SK-N-SH (cell line): ENCODE measurements around the gene PITHD1. TPM values are rescaled to one million over a fixed set of nuclear protein-coding genes. Genes with fewer than 3 reads are reported as not detected.
A peak's percentile ranks its signal among the peaks of the same experiment; 100 is the strongest.

ENCODE experiments used
- CTCF ChIA-PET: fragments of 300-600, 350-600 bp; formaldehyde crosslinking; extraction: SDS; loops from one replicate; lab custom pipeline; 2021; lab: Yijun Ruan, JAX
- POLR2A ChIA-PET: fragments of 350-600 bp; sonication (Branson Sonifier 250); formaldehyde crosslinking; extraction: SDS; loops from one replicate; lab custom pipeline; 2020; ENCODE audit warnings: antibody characterized with exemption, inconsistent platforms; lab: Yijun Ruan, JAX
- DNase-seq: peaks from one replicate; pipeline ENCODE4 v3.0.0; 2012
- H2AFZ ChIP-seq: fragments of 200-600 bp; sonication (generic); 2 replicates; pipeline ENCODE4 v1.8.1; 2016; ENCODE audit warnings: antibody characterized with exemption, mild to moderate bottlenecking, low read depth
- H3F3A ChIP-seq: fragments of 200-600 bp; sonication (generic); replicated peaks from 2 replicates; pipeline ENCODE3; 2016; ENCODE audit warnings: antibody characterized with exemption, mild to moderate bottlenecking; ENCODE audit not compliant: insufficient read depth
- H3K27ac ChIP-seq, 2 experiments: fragments of 200-500 bp in 1 of 2; fragments of 200-600 bp in 1 of 2; sonication (Bioruptor generic) in 1 of 2; sonication (generic), shearing (Covaris generic) in 1 of 2; 2 replicates each; pipeline versions ENCODE4 v1.5.1 to v1.6.1; 2014 to 2016; ENCODE audit warnings: low read depth in 2 of 2, inconsistent platforms in 1 of 2, low read length in 1 of 2, mild to moderate bottlenecking in 1 of 2, mixed read lengths in 1 of 2
- H3K27me3 ChIP-seq: fragments of 200-600 bp; sonication (generic), shearing (Covaris generic); 2 replicates; pipeline ENCODE4 v1.6.1; 2016; ENCODE audit warnings: mixed run types; ENCODE audit not compliant: insufficient read depth
- H3K36me3 ChIP-seq, 2 experiments: fragments of 200-500 bp in 1 of 2; fragments of 200-600 bp in 1 of 2; sonication (Bioruptor generic) in 1 of 2; sonication (generic) in 1 of 2; replicated peaks in 1 of 2; 2 replicates each; pipeline versions ENCODE3 to v1.5.1; 2014 to 2016; ENCODE audit warnings: low read length in 1 of 2, mild to moderate bottlenecking in 1 of 2; ENCODE audit not compliant: insufficient read depth in 2 of 2, control insufficient read depth in 1 of 2
- H3K4me1 ChIP-seq, 2 experiments: fragments of 200-500 bp in 1 of 2; fragments of 200-600 bp in 1 of 2; sonication (Bioruptor generic) in 1 of 2; sonication (generic), shearing (Covaris generic) in 1 of 2; 2 replicates each; pipeline versions ENCODE4 v1.5.1 to v1.6.1; 2014 to 2016; ENCODE audit warnings: low read depth in 1 of 2, low read length in 1 of 2, mixed run types in 1 of 2; ENCODE audit not compliant: insufficient read depth in 2 of 2, control insufficient read depth in 1 of 2
- H3K4me2 ChIP-seq: fragments of 200-600 bp; sonication (generic), shearing (Covaris generic); 2 replicates; pipeline ENCODE4 v1.6.1; 2017; ENCODE audit warnings: mixed run types
- H3K4me3 ChIP-seq, 2 experiments: fragments of 200-500 bp in 1 of 2; fragments of 200-600 bp in 1 of 2; sonication (Bioruptor generic) in 1 of 2; sonication (generic), shearing (Covaris generic) in 1 of 2; 2 replicates each; pipeline versions ENCODE4 v1.5.1 to v1.8.1; 2014 to 2016; ENCODE audit warnings: low read depth in 2 of 2, inconsistent platforms in 1 of 2, low read length in 1 of 2, mild to moderate bottlenecking in 1 of 2, mixed read lengths in 1 of 2, moderate library complexity in 1 of 2
- H3K79me2 ChIP-seq: fragments of 200-600 bp; sonication (generic); 2 replicates; pipeline ENCODE4 v1.8.1; 2017; ENCODE audit warnings: mild to moderate bottlenecking; ENCODE audit not compliant: insufficient read depth
- H3K9ac ChIP-seq: fragments of 200-600 bp; sonication (generic); 2 replicates; pipeline ENCODE4 v1.6.1; 2017; ENCODE audit warnings: mixed run types
- H3K9me2 ChIP-seq: fragments of 200-600 bp; sonication (generic); 2 replicates; pipeline ENCODE4 v1.6.1; 2017; ENCODE audit warnings: mixed run types
- H3K9me3 ChIP-seq: fragments of 200-600 bp; sonication (generic); 2 replicates; pipeline ENCODE4 v1.6.1; 2017; ENCODE audit warnings: mixed run types, mild to moderate bottlenecking, moderate library complexity
- H4K20me1 ChIP-seq: fragments of 200-600 bp; sonication (generic); 2 replicates; pipeline ENCODE4 v1.6.1; 2017; ENCODE audit warnings: mild to moderate bottlenecking, mixed run types; ENCODE audit not compliant: insufficient read depth
- CHD2 ChIP-seq: fragments of 150-350 bp; IDR thresholded peaks from 2 replicates; pipeline ENCODE4 v1.6.1; 2018; ENCODE audit warnings: low read length; ENCODE audit not compliant: partially characterized antibody
- CTCF ChIP-seq: fragments of 200-600 bp; sonication (generic); IDR thresholded peaks from 2 replicates; pipeline ENCODE4 v1.6.1; 2017; ENCODE audit warnings: antibody characterized with exemption, mild to moderate bottlenecking, moderate library complexity
- EP300 ChIP-seq, 2 experiments: IDR thresholded peaks; 2 replicates each; pipeline versions ENCODE4 v1.4.0 to v1.6.1; 2012; ENCODE audit warnings: borderline replicate concordance in 1 of 2, low read depth in 1 of 2, low read length in 1 of 2
- EZH2phosphoT487 ChIP-seq: fragments of 200-600 bp; sonication (generic); IDR thresholded peaks from 2 replicates; pipeline ENCODE4 v1.6.1; 2017; ENCODE audit warnings: low read depth, mixed run types, mild to moderate bottlenecking, antibody characterized with exemption, moderate library complexity, borderline replicate concordance
- FOXJ3 ChIP-seq: sonication (generic); formaldehyde crosslinking; IDR thresholded peaks from 2 replicates; pipeline ENCODE4 v1.5.1; 2020; ENCODE audit warnings: mild to moderate bottlenecking, missing genetic modification reagents
- FOXM1 ChIP-seq: IDR thresholded peaks from 2 replicates; pipeline ENCODE4 v1.4.0; 2012; ENCODE audit warnings: low read depth, mild to moderate bottlenecking
- GABPA ChIP-seq: IDR thresholded peaks from 2 replicates; pipeline ENCODE4 v1.4.0; 2012; ENCODE audit warnings: low read depth, mild to moderate bottlenecking
- MAX ChIP-seq: IDR thresholded peaks from 2 replicates; pipeline ENCODE4 v1.4.0; 2012; ENCODE audit warnings: low read depth
- MEF2A ChIP-seq: IDR thresholded peaks from 2 replicates; pipeline ENCODE4 v1.4.0; 2012; ENCODE audit warnings: low read depth, borderline replicate concordance
- MXI1 ChIP-seq: IDR thresholded peaks from 2 replicates; pipeline ENCODE4 v1.6.1; 2012; ENCODE audit warnings: mild to moderate bottlenecking, low read depth, low read length, improper control_type of control experiment
- NFIC ChIP-seq: IDR thresholded peaks from 2 replicates; pipeline ENCODE4 v1.4.0; 2012; ENCODE audit warnings: borderline replicate concordance
- NRF1 ChIP-seq: IDR thresholded peaks from 2 replicates; pipeline ENCODE4 v1.6.1; 2012; ENCODE audit warnings: low read depth, mild to moderate bottlenecking, low read length
- POLR2AphosphoS5 ChIP-seq: IDR thresholded peaks from 2 replicates; pipeline ENCODE4 v1.6.1; 2012; ENCODE audit warnings: low read depth, low read length
- RFX5 ChIP-seq: IDR thresholded peaks from 2 replicates; pipeline ENCODE4 v1.6.1; 2012; ENCODE audit warnings: mild to moderate bottlenecking, improper control_type of control experiment, low read length
- TAF1 ChIP-seq: IDR thresholded peaks from 2 replicates; pipeline ENCODE4 v1.6.1; 2012; ENCODE audit warnings: low read depth, mild to moderate bottlenecking, low read length, moderate library complexity, borderline replicate concordance
- USF2 ChIP-seq: fragments of 150-350 bp; IDR thresholded peaks from 2 replicates; pipeline ENCODE4 v1.6.1; 2017; ENCODE audit warnings: antibody characterized with exemption, low read length, low read depth, borderline replicate concordance
- WGBS: methylation state at CpG from one replicate; pipeline ENCODE4 v1.1.6; 2017; ENCODE audit warnings: low lambda C conversion rate; 5-methylcytosine and 5-hydroxymethylcytosine counted together
- polyA plus RNA-seq, 3 experiments: library from polyadenylated mRNA; depleted of rRNA; stranded (reverse); fragments of >200 nt; gene quantifications; 2 replicates each; pipeline ENCODE4 v1.2.3, GENCODE V29; 2012
- TF ChIP-seq, protein P1 (sequence below): IDR thresholded peaks from 2 replicates; pipeline ENCODE4 v1.4.0; 2012; ENCODE audit warnings: low read depth, borderline replicate concordance

The PITHD1 gene, protein sequence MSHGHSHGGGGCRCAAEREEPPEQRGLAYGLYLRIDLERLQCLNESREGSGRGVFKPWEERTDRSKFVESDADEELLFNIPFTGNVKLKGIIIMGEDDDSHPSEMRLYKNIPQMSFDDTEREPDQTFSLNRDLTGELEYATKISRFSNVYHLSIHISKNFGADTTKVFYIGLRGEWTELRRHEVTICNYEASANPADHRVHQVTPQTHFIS
- 36.3 and 41.8 TPM in 2 replicates for polyA plus RNA-seq (2012; rRNA removed)
- 46.8 and 56.6 TPM in 2 replicates for polyA plus RNA-seq (2012; cell fraction: cytosol; rRNA removed)
- polyA plus RNA-seq (2012; cell fraction: nucleus; rRNA removed), result 30.0 and 34.5 TPM in 2 replicates

GRCh38 chr1:23777979-23778814 lies at the start of gene PITHD1:
PITHD1 (plus strand) TSS chr1:23778418; CDS start chr1:23778516, 98 bp downstream.
- Histone ChIP-seq H3K27me3 (no peaks in the 10 kb centered on the region), H3K9ac (peak within 1 kb of the TSS; percentile 73), H3K9me3 (no peaks in the 10 kb centered on the region), H2AFZ (peak within 1 kb of the TSS; percentile 92), H3K4me3 (peak within 1 kb of the TSS; percentile 72 to 86), H3K4me1 (peaks cover 12 to 21% of the 10 kb centered on the region in 2 experiments; a peak in 3 of 4 replicates), H3K4me2 (peak within 1 kb of the TSS; percentile 93), H3F3A (peaks cover 17% of the 10 kb centered on the region), H3K36me3 (peaks cover 9 to 19% of the 10 kb centered on the region in 2 experiments), H3K9me2 (no peaks in the 10 kb centered on the region), H4K20me1 (peaks cover 15% of the 10 kb centered on the region), H3K79me2 (peaks cover 74% of the 10 kb centered on the region), H3K27ac (peak within 1 kb of the TSS; percentile 81 to 90)
- DNase-seq, result peak; percentile 97
- ChIA-PET CTCF (interaction anchor here (0.6 to 3.5 kb wide), 7 partner anchors 8 to 138 kb away, joined by 3 to 17 read pairs (median 3); partner anchors contain the start of genes ELOA and RPL11), POLR2A (interaction anchor here (0.6 to 1.6 kb wide), 11 partner anchors 11 to 220 kb away, joined by 3 to 24 read pairs (median 6); partner anchors contain the start of genes GALE and LYPLA2)
- 0% methylated on average over 14 of the region's 91 CpGs for WGBS
- no peak for TF ChIP-seq MEF2A
- TF ChIP-seq FOXJ3 (CRISPR knock-in tag), result no peak
- no peak for TF ChIP-seq NFIC
- no peak for TF ChIP-seq EZH2phosphoT487
- peak; percentile 14 for TF ChIP-seq CHD2
- no peak for TF ChIP-seq EP300 (IDR thresholded peaks at IDR 0.05; ENCODE audit: borderline replicate concordance in 1 of 2, low read depth in 1 of 2, low read length in 1 of 2)
- peak; percentile 92 for TF ChIP-seq MXI1
- peak; percentile 67 for TF ChIP-seq GABPA
- no peak for TF ChIP-seq FOXM1
- no peak for TF ChIP-seq USF2
- TF ChIP-seq, protein P1, sequence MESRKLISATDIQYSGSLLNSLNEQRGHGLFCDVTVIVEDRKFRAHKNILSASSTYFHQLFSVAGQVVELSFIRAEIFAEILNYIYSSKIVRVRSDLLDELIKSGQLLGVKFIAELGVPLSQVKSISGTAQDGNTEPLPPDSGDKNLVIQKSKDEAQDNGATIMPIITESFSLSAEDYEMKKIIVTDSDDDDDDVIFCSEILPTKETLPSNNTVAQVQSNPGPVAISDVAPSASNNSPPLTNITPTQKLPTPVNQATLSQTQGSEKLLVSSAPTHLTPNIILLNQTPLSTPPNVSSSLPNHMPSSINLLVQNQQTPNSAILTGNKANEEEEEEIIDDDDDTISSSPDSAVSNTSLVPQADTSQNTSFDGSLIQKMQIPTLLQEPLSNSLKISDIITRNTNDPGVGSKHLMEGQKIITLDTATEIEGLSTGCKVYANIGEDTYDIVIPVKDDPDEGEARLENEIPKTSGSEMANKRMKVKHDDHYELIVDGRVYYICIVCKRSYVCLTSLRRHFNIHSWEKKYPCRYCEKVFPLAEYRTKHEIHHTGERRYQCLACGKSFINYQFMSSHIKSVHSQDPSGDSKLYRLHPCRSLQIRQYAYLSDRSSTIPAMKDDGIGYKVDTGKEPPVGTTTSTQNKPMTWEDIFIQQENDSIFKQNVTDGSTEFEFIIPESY, result 0 out of 2 replicates have a peak, but pooled peaks have one; percentile 20
- no peak for TF ChIP-seq CTCF
- 0 out of 2 replicates have a peak, but pooled peaks have one; percentile 75 for TF ChIP-seq MAX
- TF ChIP-seq POLR2AphosphoS5, result peak; percentile 95
- peak; percentile 77 for TF ChIP-seq NRF1
- TF ChIP-seq RFX5, result 0 out of 2 replicates have a peak, but pooled peaks have one; percentile 25
- TF ChIP-seq TAF1, result peak; percentile 83
